Measurements from ENCODE around the gene LURAP1L.
"Not testable (repeated sequence)": the region's sequence is repeated elsewhere in the genome, so short reads cannot be mapped to it uniquely, and the experiment has no call there.

The LURAP1L gene

DNA sequence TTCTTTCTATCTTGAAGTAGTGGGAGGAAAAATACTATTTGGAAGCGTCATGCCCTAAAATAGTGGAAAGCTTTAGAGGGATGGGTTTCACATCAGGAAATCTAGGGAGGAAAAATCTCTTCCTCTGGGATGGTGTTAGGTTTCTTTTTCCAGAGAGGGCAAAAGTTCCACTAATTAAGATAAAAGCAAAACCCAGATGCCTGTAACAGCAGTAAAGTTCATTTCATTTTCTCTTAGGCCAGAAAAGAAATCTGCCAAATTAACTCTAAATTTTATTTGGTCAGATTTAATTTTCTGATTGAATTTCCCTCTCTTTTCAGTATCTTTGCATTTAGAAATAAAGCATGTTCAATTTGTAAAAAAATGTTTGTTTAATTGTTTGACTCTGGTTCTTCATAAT lies 88.8 kb downstream of the LURAP1L start:
- Histone ChIP-seq H3K4me3 (no peak overlapping the region), H3K9ac (ENCODE audit: insufficient read length) (no peak overlapping the region), H3K27ac (no peak overlapping the region), H3K9me3 (ENCODE audit: low read depth, low read length) (no peaks in the 10 kb centered on the region), H3K36me3 (ENCODE audit: insufficient read depth, low read length) (no peaks in the 10 kb centered on the region)
- TF ChIP-seq FOXP2 (optimal IDR thresholded peaks at IDR 0.05; ENCODE audit: control extremely low read depth, extremely low read length, insufficient read depth) (no peak), EZH2 (IDR thresholded peaks at IDR 0.05) (no peak), POLR2AphosphoS5 (IDR thresholded peaks at IDR 0.05; ENCODE audit: borderline replicate concordance, low read depth, low read length) (no peak)
- DNase-seq (ENCODE audit: low read depth, low spot score), result no peak

DNA sequence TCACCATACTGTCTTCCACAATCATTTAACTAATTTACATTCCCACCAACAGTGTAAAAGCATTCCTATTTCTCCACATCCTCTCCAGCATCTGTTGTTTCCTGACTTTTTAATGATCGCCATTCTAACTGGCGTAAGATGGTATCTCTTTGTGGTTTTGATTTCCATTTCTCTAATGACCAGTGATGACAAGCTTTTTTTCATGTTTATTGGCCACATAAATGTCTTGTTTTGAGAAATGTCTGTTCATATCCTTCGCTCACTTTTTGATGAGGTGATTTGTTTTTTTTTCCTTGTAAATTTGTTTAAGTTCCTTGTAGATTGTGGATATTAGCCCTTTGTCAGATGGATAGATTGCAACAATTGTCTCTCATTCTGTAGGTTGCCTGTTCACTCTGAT lies 90.6 kb downstream of the LURAP1L start:
- H3K9ac ChIP-seq (ENCODE audit: insufficient read length); H3K4me3 ChIP-seq; H3K9me3 ChIP-seq (ENCODE audit: low read depth, low read length); DNase-seq (ENCODE audit: low read depth, low spot score); H3K27ac ChIP-seq; H3K36me3 ChIP-seq (ENCODE audit: insufficient read depth, low read length): not testable (repeated sequence)

Measured in SK-N-MC (cell line).